ENCODE results near the gene ACTN3.

GRCh38 chr11:66564984-66565383 lies 18.3 kb downstream of the ACTN3 start:
- TF ChIP-seq CTCF (IDR thresholded peaks at IDR 0.05) (no peak), POLR2A (IDR thresholded peaks at IDR 0.05) (no peak)

All from body of pancreas (tissue), 4 donors.